Tibial nerve (tissue), 4 donors: Measurements from ENCODE around the gene PEF1.

Experiments
- EP300 ChIP-seq, 2 donors: sonication (generic); formaldehyde crosslinking; IDR thresholded peaks; one replicate each; pipeline ENCODE4 v1.6.1; 2017; ENCODE audit warnings: antibody characterized with exemption in 2 of 2, mild to moderate bottlenecking in 1 of 2
- POLR2A ChIP-seq, 2 donors: fragments of 450-650 bp; IDR thresholded peaks; one replicate each; pipeline ENCODE4 v1.6.1; 2017; ENCODE audit warnings: antibody characterized with exemption in 2 of 2, mild to moderate bottlenecking in 2 of 2, moderate library complexity in 2 of 2
- TF ChIP-seq, protein P1 (sequence below), 5 experiments: fragments of 200-600 bp in 3 of 5; fragments of 450-650 bp in 2 of 5; sonication (generic) in 3 of 5; IDR thresholded peaks; one replicate each; pipeline ENCODE4 v1.5.1; 2016 to 2019; ENCODE audit warnings: antibody characterized with exemption in 5 of 5, mild to moderate bottlenecking in 3 of 5, moderate library complexity in 2 of 5

- TF ChIP-seq, protein P1, sequence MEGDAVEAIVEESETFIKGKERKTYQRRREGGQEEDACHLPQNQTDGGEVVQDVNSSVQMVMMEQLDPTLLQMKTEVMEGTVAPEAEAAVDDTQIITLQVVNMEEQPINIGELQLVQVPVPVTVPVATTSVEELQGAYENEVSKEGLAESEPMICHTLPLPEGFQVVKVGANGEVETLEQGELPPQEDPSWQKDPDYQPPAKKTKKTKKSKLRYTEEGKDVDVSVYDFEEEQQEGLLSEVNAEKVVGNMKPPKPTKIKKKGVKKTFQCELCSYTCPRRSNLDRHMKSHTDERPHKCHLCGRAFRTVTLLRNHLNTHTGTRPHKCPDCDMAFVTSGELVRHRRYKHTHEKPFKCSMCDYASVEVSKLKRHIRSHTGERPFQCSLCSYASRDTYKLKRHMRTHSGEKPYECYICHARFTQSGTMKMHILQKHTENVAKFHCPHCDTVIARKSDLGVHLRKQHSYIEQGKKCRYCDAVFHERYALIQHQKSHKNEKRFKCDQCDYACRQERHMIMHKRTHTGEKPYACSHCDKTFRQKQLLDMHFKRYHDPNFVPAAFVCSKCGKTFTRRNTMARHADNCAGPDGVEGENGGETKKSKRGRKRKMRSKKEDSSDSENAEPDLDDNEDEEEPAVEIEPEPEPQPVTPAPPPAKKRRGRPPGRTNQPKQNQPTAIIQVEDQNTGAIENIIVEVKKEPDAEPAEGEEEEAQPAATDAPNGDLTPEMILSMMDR (IDR thresholded peaks at IDR 0.05) = no peak
- TF ChIP-seq POLR2A (IDR thresholded peaks at IDR 0.05) = no peak
- peak in 1 of 2 donors; percentile 3 for TF ChIP-seq EP300 (IDR thresholded peaks at IDR 0.05)
Measured at GRCh38 chr1:31588751-31589515, 55.7 kb downstream of the PEF1 start.
